Mammary epithelial cell (primary cell): ENCODE results near the gene C16orf89.

Experiments used
- EZH2 ChIP-seq: IDR thresholded peaks from 2 replicates; pipeline ENCODE4 v1.6.1; 2012; ENCODE audit warnings: low read length, inconsistent platforms, borderline replicate concordance
- TF ChIP-seq, protein P1 (sequence below), 2 donors: IDR thresholded peaks in 1 of 2; conservative IDR thresholded peaks in 1 of 2; 2 replicates each; pipeline ENCODE4 v1.5.1; 2011 to 2012; ENCODE audit warnings: inconsistent platforms in 2 of 2, low read length in 2 of 2, mild to moderate bottlenecking in 2 of 2, control low read depth in 1 of 2, low read depth in 1 of 2; ENCODE audit not compliant: insufficient read depth in 1 of 2; ENCODE audit errors: extremely low read depth in 1 of 2

DNA sequence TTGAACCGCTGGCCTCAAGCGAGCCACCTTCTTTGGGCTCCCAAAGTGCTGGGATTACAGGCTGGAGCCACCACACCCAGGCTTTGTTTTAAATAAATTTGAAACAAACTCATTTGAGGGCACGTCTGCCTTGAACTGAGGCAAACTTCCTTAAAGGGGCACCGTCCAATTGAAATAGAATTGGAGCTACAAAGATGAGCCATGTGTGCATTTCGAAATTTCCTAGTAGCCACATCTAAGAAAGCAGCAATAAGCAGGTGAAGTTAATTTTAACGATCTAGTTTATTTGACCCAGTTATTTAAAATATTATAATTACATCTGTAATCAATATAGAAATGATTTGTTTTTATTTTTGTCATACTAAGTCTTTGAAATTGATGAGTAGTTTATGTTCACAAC is 755 bp upstream of the C16orf89 start:
- TF ChIP-seq, protein P1, sequence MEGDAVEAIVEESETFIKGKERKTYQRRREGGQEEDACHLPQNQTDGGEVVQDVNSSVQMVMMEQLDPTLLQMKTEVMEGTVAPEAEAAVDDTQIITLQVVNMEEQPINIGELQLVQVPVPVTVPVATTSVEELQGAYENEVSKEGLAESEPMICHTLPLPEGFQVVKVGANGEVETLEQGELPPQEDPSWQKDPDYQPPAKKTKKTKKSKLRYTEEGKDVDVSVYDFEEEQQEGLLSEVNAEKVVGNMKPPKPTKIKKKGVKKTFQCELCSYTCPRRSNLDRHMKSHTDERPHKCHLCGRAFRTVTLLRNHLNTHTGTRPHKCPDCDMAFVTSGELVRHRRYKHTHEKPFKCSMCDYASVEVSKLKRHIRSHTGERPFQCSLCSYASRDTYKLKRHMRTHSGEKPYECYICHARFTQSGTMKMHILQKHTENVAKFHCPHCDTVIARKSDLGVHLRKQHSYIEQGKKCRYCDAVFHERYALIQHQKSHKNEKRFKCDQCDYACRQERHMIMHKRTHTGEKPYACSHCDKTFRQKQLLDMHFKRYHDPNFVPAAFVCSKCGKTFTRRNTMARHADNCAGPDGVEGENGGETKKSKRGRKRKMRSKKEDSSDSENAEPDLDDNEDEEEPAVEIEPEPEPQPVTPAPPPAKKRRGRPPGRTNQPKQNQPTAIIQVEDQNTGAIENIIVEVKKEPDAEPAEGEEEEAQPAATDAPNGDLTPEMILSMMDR (conservative IDR thresholded peaks at IDR 0.05 in 1 of 2, IDR thresholded peaks at IDR 0.05 in 1 of 2; ENCODE audit: extremely low read depth in 1 of 2, insufficient read depth in 1 of 2, low read depth in 1 of 2, low read length in 2 of 2) = no peak
- no peak for TF ChIP-seq EZH2
